Keratinocyte (primary cell): ENCODE measurements around the gene CTIF.

ENCODE experiments used
- CTCF ChIP-seq, 3 experiments: IDR thresholded peaks in 1 of 3; conservative IDR thresholded peaks in 1 of 3; optimal IDR thresholded peaks in 1 of 3; 2 replicates in 2 of 3; 3 replicates in 1 of 3; pipeline versions ENCODE3 to v1.5.1; 2011; ENCODE audit warnings: low read length in 3 of 3, mild to moderate bottlenecking in 3 of 3, moderate library complexity in 2 of 3, control low read depth in 1 of 3, inconsistent platforms in 1 of 3; ENCODE audit not compliant: insufficient read depth in 2 of 3; ENCODE audit errors: extremely low read depth in 1 of 3
- EZH2 ChIP-seq: IDR thresholded peaks from one replicate; pipeline ENCODE4 v1.6.1; 2012; ENCODE audit warnings: inconsistent platforms, mild to moderate bottlenecking, low read length, moderate library complexity

- TF ChIP-seq CTCF (optimal IDR thresholded peaks at IDR 0.05 in 1 of 3, IDR thresholded peaks at IDR 0.05 in 1 of 3, conservative IDR thresholded peaks at IDR 0.05 in 1 of 3; ENCODE audit: extremely low read depth in 1 of 3, insufficient read depth in 2 of 3, low read length in 3 of 3), result no peak
- TF ChIP-seq EZH2, result no peak
Observed at GRCh38 chr18:48741866-48742265, 203.0 kb downstream of the CTIF start.
